SK-N-SH (cell line): ENCODE results near the gene OBSCN. TPM values are rescaled to one million over a fixed set of nuclear protein-coding genes. Genes with fewer than 3 reads are reported as not detected.

ENCODE experiments used
- CTCF ChIA-PET: fragments of 300-600, 350-600 bp; formaldehyde crosslinking; extraction: SDS; loops from one replicate; lab custom pipeline; 2021; lab: Yijun Ruan, JAX
- POLR2A ChIA-PET: fragments of 350-600 bp; sonication (Branson Sonifier 250); formaldehyde crosslinking; extraction: SDS; loops from one replicate; lab custom pipeline; 2020; ENCODE audit warnings: antibody characterized with exemption, inconsistent platforms; lab: Yijun Ruan, JAX
- DNase-seq: peaks from one replicate; pipeline ENCODE4 v3.0.0; 2012
- H2AFZ ChIP-seq: fragments of 200-600 bp; sonication (generic); 2 replicates; pipeline ENCODE4 v1.8.1; 2016; ENCODE audit warnings: antibody characterized with exemption, mild to moderate bottlenecking, low read depth
- H3F3A ChIP-seq: fragments of 200-600 bp; sonication (generic); replicated peaks from 2 replicates; pipeline ENCODE3; 2016; ENCODE audit warnings: antibody characterized with exemption, mild to moderate bottlenecking; ENCODE audit not compliant: insufficient read depth
- H3K27ac ChIP-seq, 2 experiments: fragments of 200-500 bp in 1 of 2; fragments of 200-600 bp in 1 of 2; sonication (Bioruptor generic) in 1 of 2; sonication (generic), shearing (Covaris generic) in 1 of 2; 2 replicates each; pipeline versions ENCODE4 v1.5.1 to v1.6.1; 2014 to 2016; ENCODE audit warnings: low read depth in 2 of 2, inconsistent platforms in 1 of 2, low read length in 1 of 2, mild to moderate bottlenecking in 1 of 2, mixed read lengths in 1 of 2
- H3K27me3 ChIP-seq: fragments of 200-600 bp; sonication (generic), shearing (Covaris generic); 2 replicates; pipeline ENCODE4 v1.6.1; 2016; ENCODE audit warnings: mixed run types; ENCODE audit not compliant: insufficient read depth
- H3K36me3 ChIP-seq, 2 experiments: fragments of 200-500 bp in 1 of 2; fragments of 200-600 bp in 1 of 2; sonication (Bioruptor generic) in 1 of 2; sonication (generic) in 1 of 2; replicated peaks in 1 of 2; 2 replicates each; pipeline versions ENCODE3 to v1.5.1; 2014 to 2016; ENCODE audit warnings: low read length in 1 of 2, mild to moderate bottlenecking in 1 of 2; ENCODE audit not compliant: insufficient read depth in 2 of 2, control insufficient read depth in 1 of 2
- H3K4me1 ChIP-seq, 2 experiments: fragments of 200-500 bp in 1 of 2; fragments of 200-600 bp in 1 of 2; sonication (Bioruptor generic) in 1 of 2; sonication (generic), shearing (Covaris generic) in 1 of 2; 2 replicates each; pipeline versions ENCODE4 v1.5.1 to v1.6.1; 2014 to 2016; ENCODE audit warnings: low read depth in 1 of 2, low read length in 1 of 2, mixed run types in 1 of 2; ENCODE audit not compliant: insufficient read depth in 2 of 2, control insufficient read depth in 1 of 2
- H3K4me2 ChIP-seq: fragments of 200-600 bp; sonication (generic), shearing (Covaris generic); 2 replicates; pipeline ENCODE4 v1.6.1; 2017; ENCODE audit warnings: mixed run types
- H3K4me3 ChIP-seq, 2 experiments: fragments of 200-500 bp in 1 of 2; fragments of 200-600 bp in 1 of 2; sonication (Bioruptor generic) in 1 of 2; sonication (generic), shearing (Covaris generic) in 1 of 2; 2 replicates each; pipeline versions ENCODE4 v1.5.1 to v1.8.1; 2014 to 2016; ENCODE audit warnings: low read depth in 2 of 2, inconsistent platforms in 1 of 2, low read length in 1 of 2, mild to moderate bottlenecking in 1 of 2, mixed read lengths in 1 of 2, moderate library complexity in 1 of 2
- H3K79me2 ChIP-seq: fragments of 200-600 bp; sonication (generic); 2 replicates; pipeline ENCODE4 v1.8.1; 2017; ENCODE audit warnings: mild to moderate bottlenecking; ENCODE audit not compliant: insufficient read depth
- H3K9ac ChIP-seq: fragments of 200-600 bp; sonication (generic); 2 replicates; pipeline ENCODE4 v1.6.1; 2017; ENCODE audit warnings: mixed run types
- H3K9me2 ChIP-seq: fragments of 200-600 bp; sonication (generic); 2 replicates; pipeline ENCODE4 v1.6.1; 2017; ENCODE audit warnings: mixed run types
- H3K9me3 ChIP-seq: fragments of 200-600 bp; sonication (generic); 2 replicates; pipeline ENCODE4 v1.6.1; 2017; ENCODE audit warnings: mixed run types, mild to moderate bottlenecking, moderate library complexity
- H4K20me1 ChIP-seq: fragments of 200-600 bp; sonication (generic); 2 replicates; pipeline ENCODE4 v1.6.1; 2017; ENCODE audit warnings: mild to moderate bottlenecking, mixed run types; ENCODE audit not compliant: insufficient read depth
- EZH2phosphoT487 ChIP-seq: fragments of 200-600 bp; sonication (generic); IDR thresholded peaks from 2 replicates; pipeline ENCODE4 v1.6.1; 2017; ENCODE audit warnings: low read depth, mixed run types, mild to moderate bottlenecking, antibody characterized with exemption, moderate library complexity, borderline replicate concordance
- FOSL2 ChIP-seq: IDR thresholded peaks from 2 replicates; pipeline ENCODE4 v1.4.0; 2012; ENCODE audit warnings: low read depth, mild to moderate bottlenecking, moderate library complexity, borderline replicate concordance
- FOXJ3 ChIP-seq: sonication (generic); formaldehyde crosslinking; IDR thresholded peaks from 2 replicates; pipeline ENCODE4 v1.5.1; 2020; ENCODE audit warnings: mild to moderate bottlenecking, missing genetic modification reagents
- FOXM1 ChIP-seq: IDR thresholded peaks from 2 replicates; pipeline ENCODE4 v1.4.0; 2012; ENCODE audit warnings: low read depth, mild to moderate bottlenecking
- GABPA ChIP-seq: IDR thresholded peaks from 2 replicates; pipeline ENCODE4 v1.4.0; 2012; ENCODE audit warnings: low read depth, mild to moderate bottlenecking
- GATA2 ChIP-seq: sonication (generic); formaldehyde crosslinking; IDR thresholded peaks from 2 replicates; pipeline ENCODE4 v1.5.0; 2020; ENCODE audit warnings: mild to moderate bottlenecking, missing genetic modification reagents
- IRF3 ChIP-seq: fragments of 150-350 bp; IDR thresholded peaks from 2 replicates; pipeline ENCODE4 v1.6.1; 2016; ENCODE audit warnings: mild to moderate bottlenecking, low read depth, low read length
- MAX ChIP-seq: IDR thresholded peaks from 2 replicates; pipeline ENCODE4 v1.4.0; 2012; ENCODE audit warnings: low read depth
- MEF2A ChIP-seq: IDR thresholded peaks from 2 replicates; pipeline ENCODE4 v1.4.0; 2012; ENCODE audit warnings: low read depth, borderline replicate concordance
- MXI1 ChIP-seq: IDR thresholded peaks from 2 replicates; pipeline ENCODE4 v1.6.1; 2012; ENCODE audit warnings: mild to moderate bottlenecking, low read depth, low read length, improper control_type of control experiment
- RAD21 ChIP-seq: IDR thresholded peaks from 2 replicates; pipeline ENCODE4 v1.6.1; 2012; ENCODE audit warnings: mild to moderate bottlenecking, low read length
- SIN3A ChIP-seq: IDR thresholded peaks from 2 replicates; pipeline ENCODE4 v1.6.1; 2012; ENCODE audit warnings: low read depth, mild to moderate bottlenecking, low read length, moderate library complexity, borderline replicate concordance
- SMC3 ChIP-seq: IDR thresholded peaks from 2 replicates; pipeline ENCODE4 v1.6.1; 2012; ENCODE audit warnings: low read depth, low read length, improper control_type of control experiment
- TAF1 ChIP-seq: IDR thresholded peaks from 2 replicates; pipeline ENCODE4 v1.6.1; 2012; ENCODE audit warnings: low read depth, mild to moderate bottlenecking, low read length, moderate library complexity, borderline replicate concordance
- YY1 ChIP-seq: IDR thresholded peaks from 2 replicates; pipeline ENCODE4 v1.4.0; 2012; ENCODE audit warnings: low read depth, mild to moderate bottlenecking
- WGBS: methylation state at CpG from one replicate; pipeline ENCODE4 v1.1.6; 2017; ENCODE audit warnings: low lambda C conversion rate; 5-methylcytosine and 5-hydroxymethylcytosine counted together
- polyA plus RNA-seq, 3 experiments: library from polyadenylated mRNA; depleted of rRNA; stranded (reverse); fragments of >200 nt; gene quantifications; 2 replicates each; pipeline ENCODE4 v1.2.3, GENCODE V29; 2012

OBSCN gene
- polyA plus RNA-seq, 1 of the 3 experiments (the other 2 are of a cell fraction): 4.0 TPM

GRCh38 chr1:228373004-228373680 lies 165.3 kb downstream of the OBSCN start:
- Histone ChIP-seq H3K4me3 (no peak overlapping the region), H3K79me2 (no peaks in the 10 kb centered on the region), H3K9me2 (no peaks in the 10 kb centered on the region), H4K20me1 (no peaks in the 10 kb centered on the region), H3K9ac (no peak overlapping the region), H3K27ac (no peak overlapping the region), H3F3A (no peaks in the 10 kb centered on the region), H2AFZ (no peak overlapping the region), H3K36me3 (no peaks in the 10 kb centered on the region), H3K9me3 (no peaks in the 10 kb centered on the region), H3K27me3 (no peaks in the 10 kb centered on the region), H3K4me1 (peaks cover 0 to 4% of the 10 kb centered on the region in 2 experiments; a peak in 1 of 4 replicates), H3K4me2 (no peak overlapping the region)
- DNase-seq: no peak
- TF ChIP-seq SMC3: no peak
- POLR2A ChIA-PET: no interaction called here
- 72% methylated on average over 8 of the region's 12 CpGs for WGBS
- CTCF ChIA-PET: interaction anchor here (1.5 kb wide), 1 partner anchor 32 kb away, joined by 3 read pairs; no protein-coding TSS in a partner anchor

GRCh38 chr1:228373681-228374571 lies 166.1 kb downstream of the OBSCN start:
- Histone ChIP-seq H3K4me1 (peaks cover 3 to 8% of the 10 kb centered on the region in 2 experiments; a peak in 2 of 4 replicates), H3K4me2 (no peak overlapping the region), H3K36me3 (no peaks in the 10 kb centered on the region), H4K20me1 (no peaks in the 10 kb centered on the region), H3K9me3 (no peaks in the 10 kb centered on the region), H3K9ac (no peak overlapping the region), H2AFZ (no peak overlapping the region), H3K4me3 (no peak overlapping the region), H3K79me2 (no peaks in the 10 kb centered on the region), H3K27ac (no peak overlapping the region), H3F3A (no peaks in the 10 kb centered on the region), H3K27me3 (no peaks in the 10 kb centered on the region), H3K9me2 (no peaks in the 10 kb centered on the region)
- 58% methylated on average over 4 of the region's 14 CpGs for WGBS
- CTCF ChIA-PET: interaction anchor here (1.1 to 1.5 kb wide), 3 partner anchors 17 to 127 kb away, joined by 3 read pairs; no protein-coding TSS in a partner anchor
- no peak for DNase-seq
- TF ChIP-seq FOXM1 (no peak), GABPA (no peak), TAF1 (no peak), FOSL2 (no peak)
- POLR2A ChIA-PET: no interaction called here

- Histone ChIP-seq H3F3A (no peaks in the 10 kb centered on the region), H3K4me2 (no peak overlapping the region), H3K27ac (no peak overlapping the region), H3K4me1 (peaks cover 7 to 14% of the 10 kb centered on the region in 2 experiments; a peak in 2 of 4 replicates), H2AFZ (no peak overlapping the region), H3K79me2 (no peaks in the 10 kb centered on the region), H4K20me1 (no peaks in the 10 kb centered on the region), H3K4me3 (no peak overlapping the region), H3K9me2 (no peaks in the 10 kb centered on the region), H3K36me3 (no peaks in the 10 kb centered on the region), H3K27me3 (no peaks in the 10 kb centered on the region), H3K9me3 (no peaks in the 10 kb centered on the region), H3K9ac (no peak overlapping the region)
- no peak for DNase-seq
- WGBS: 83% methylated on average over 8 of the region's 25 CpGs
- ChIA-PET CTCF (interaction anchor here (1.1 to 1.4 kb wide), 2 partner anchors 16 to 126 kb away, joined by 3 read pairs; no protein-coding TSS in a partner anchor), POLR2A (interaction anchor here (0.6 kb wide), 1 partner anchor 140 kb away, joined by 3 read pairs; no protein-coding TSS in a partner anchor)
- TF ChIP-seq GATA2 (CRISPR knock-in tag) (no peak), FOSL2 (no peak), MXI1 (no peak), MAX (no peak), RAD21 (no peak), FOXM1 (no peak), YY1 (no peak), EZH2phosphoT487 (no peak), FOXJ3 (CRISPR knock-in tag) (no peak), IRF3 (no peak), SIN3A (no peak), MEF2A (no peak)
These were observed 167.1 kb downstream of the OBSCN start for GRCh38 chr1:228374711-228375577.
